ACC112 (cell line): ENCODE results near the gene NOC4L.

Experiments
- H2AFZ ChIP-seq: fragments of 200-600 bp; sonication (generic); one replicate; pipeline ENCODE4 v1.6.0; 2017; ENCODE audit warnings: antibody characterized with exemption, low read length; ENCODE audit not compliant: unreplicated experiment
- H3K27ac ChIP-seq: fragments of 200-600 bp; sonication (generic); 2 replicates; pipeline ENCODE4 v1.5.1; 2014; ENCODE audit warnings: low read depth, mild to moderate bottlenecking, antibody characterized with exemption, low read length, moderate library complexity
- H3K27me3 ChIP-seq: fragments of 200-600 bp; sonication (generic); 2 replicates; pipeline ENCODE4 v1.6.1; 2014; ENCODE audit warnings: mild to moderate bottlenecking, antibody characterized with exemption, low read length, moderate library complexity, mixed read lengths; ENCODE audit not compliant: insufficient read depth
- H3K36me3 ChIP-seq: fragments of 200-600 bp; sonication (generic); 2 replicates; pipeline ENCODE4 v1.6.1; 2016; ENCODE audit warnings: mild to moderate bottlenecking, antibody characterized with exemption, low read length, moderate library complexity, mixed read lengths; ENCODE audit not compliant: insufficient read depth
- H3K4me1 ChIP-seq: fragments of 200-600 bp; sonication (generic); one replicate; pipeline ENCODE4 v1.6.1; 2016; ENCODE audit warnings: low read length, mixed read lengths; ENCODE audit not compliant: insufficient read depth, unreplicated experiment, control insufficient read depth
- H3K4me3 ChIP-seq: fragments of 200-600 bp; sonication (generic); 2 replicates; pipeline ENCODE4 v1.5.1; 2014; ENCODE audit warnings: mild to moderate bottlenecking, low read depth, low read length
- H3K79me2 ChIP-seq: fragments of 200-600 bp; sonication (generic); one replicate; pipeline ENCODE4 v1.6.0; 2016; ENCODE audit warnings: low read length; ENCODE audit not compliant: control insufficient read depth, unreplicated experiment, insufficient read depth

Gene NOC4L

GRCh38 chr12:132178316-132178715, 34.1 kb downstream of the NOC4L start:
- H3K4me1 ChIP-seq: no peaks in the 10 kb centered on the region
- H3K79me2 ChIP-seq: no peaks in the 10 kb centered on the region
- no peak overlapping the region for H2AFZ ChIP-seq
- no peak overlapping the region for H3K27ac ChIP-seq
- H3K36me3 ChIP-seq: no peaks in the 10 kb centered on the region
- no peak overlapping the region for H3K4me3 ChIP-seq
- H3K27me3 ChIP-seq: peaks cover 25% of the 10 kb centered on the region

- Histone ChIP-seq H3K36me3 (no peaks in the 10 kb centered on the region), H3K27ac (no peak overlapping the region), H3K4me1 (no peaks in the 10 kb centered on the region), H3K79me2 (no peaks in the 10 kb centered on the region), H3K27me3 (peaks cover 29% of the 10 kb centered on the region), H3K4me3 (no peak overlapping the region), H2AFZ (no peak overlapping the region)
Observed at GRCh38 chr12:132178801-132179401, 34.6 kb downstream of the NOC4L start.

GRCh38 chr12:132179431-132180362, 35.4 kb downstream of the NOC4L start:
- no peaks in the 10 kb centered on the region for H3K79me2 ChIP-seq
- no peaks in the 10 kb centered on the region for H3K4me1 ChIP-seq
- H3K36me3 ChIP-seq: no peaks in the 10 kb centered on the region
- no peak overlapping the region for H3K4me3 ChIP-seq
- H3K27ac ChIP-seq: no peak overlapping the region
- H2AFZ ChIP-seq: no peak overlapping the region
- peaks cover 36% of the 10 kb centered on the region for H3K27me3 ChIP-seq

GRCh38 chr12:132180648-132181546, 36.6 kb downstream of the NOC4L start:
- H3K4me1 ChIP-seq: no peaks in the 10 kb centered on the region
- no peaks in the 10 kb centered on the region for H3K36me3 ChIP-seq
- H2AFZ ChIP-seq: no peak overlapping the region
- H3K4me3 ChIP-seq: no peak overlapping the region
- no peaks in the 10 kb centered on the region for H3K79me2 ChIP-seq
- peaks cover 48% of the 10 kb centered on the region for H3K27me3 ChIP-seq
- H3K27ac ChIP-seq: no peak overlapping the region

GRCh38 chr12:132181570-132182200, 37.4 kb downstream of the NOC4L start:
- H2AFZ ChIP-seq: no peak overlapping the region
- no peaks in the 10 kb centered on the region for H3K4me1 ChIP-seq
- no peak overlapping the region for H3K27ac ChIP-seq

GRCh38 chr12:132182206-132182710, 38.0 kb downstream of the NOC4L start:
- no peaks in the 10 kb centered on the region for H3K79me2 ChIP-seq
- H3K4me1 ChIP-seq: no peaks in the 10 kb centered on the region
- no peak overlapping the region for H2AFZ ChIP-seq
- H3K27me3 ChIP-seq: peaks cover 56% of the 10 kb centered on the region
- H3K27ac ChIP-seq: no peak overlapping the region
- H3K4me3 ChIP-seq: no peak overlapping the region
- H3K36me3 ChIP-seq: no peaks in the 10 kb centered on the region

More at GRCh38 chr12:132181570-132182200, 37.4 kb downstream of the NOC4L start:
- Histone ChIP-seq H3K27me3 (peaks cover 56% of the 10 kb centered on the region), H3K4me3 (no peak overlapping the region), H3K36me3 (no peaks in the 10 kb centered on the region), H3K79me2 (no peaks in the 10 kb centered on the region)

GRCh38 chr12:132182711-132183365, 38.6 kb downstream of the NOC4L start:
- no peak overlapping the region for H3K27ac ChIP-seq
- no peaks in the 10 kb centered on the region for H3K36me3 ChIP-seq
- H3K79me2 ChIP-seq: no peaks in the 10 kb centered on the region
- no peak overlapping the region for H3K4me3 ChIP-seq
- no peak overlapping the region for H2AFZ ChIP-seq
- H3K4me1 ChIP-seq: no peaks in the 10 kb centered on the region
- H3K27me3 ChIP-seq: peaks cover 54% of the 10 kb centered on the region

GRCh38 chr12:132185705-132186104, 41.4 kb downstream of the NOC4L start:
- H3K27me3 ChIP-seq: peaks cover 40% of the 10 kb centered on the region
- no peak overlapping the region for H2AFZ ChIP-seq
- H3K79me2 ChIP-seq: no peaks in the 10 kb centered on the region
- no peak overlapping the region for H3K4me3 ChIP-seq
- peaks cover 5% of the 10 kb centered on the region for H3K4me1 ChIP-seq
- H3K27ac ChIP-seq: no peak overlapping the region
- no peaks in the 10 kb centered on the region for H3K36me3 ChIP-seq

- Histone ChIP-seq H3K4me3 (no peak overlapping the region), H3K27me3 (peaks cover 40% of the 10 kb centered on the region), H3K36me3 (no peaks in the 10 kb centered on the region), H3K27ac (no peak overlapping the region), H3K79me2 (no peaks in the 10 kb centered on the region), H2AFZ (no peak overlapping the region), H3K4me1 (peaks cover 6% of the 10 kb centered on the region)
Observed at GRCh38 chr12:132186208-132186856, 42.1 kb downstream of the NOC4L start.
